Stimulated activated CD8-positive, alpha-beta memory T cell treated with anti-CD3 and anti-CD28 coated beads, Interleukin-2, amount 100 ng/mL, for 1 hour (primary cell): ENCODE data around the gene HOXD12.

Experiments
- DNase-seq, 2 donors: peaks; one replicate each; pipeline ENCODE4 v3.0.0-alpha.2; 2020; ENCODE audit warnings: low read depth in 2 of 2

HOXD12 gene

GRCh38 chr2:176080540-176081375 is 18.8 kb upstream of the HOXD12 start:
- DNase-seq = no peak

- no peak for DNase-seq
These were observed 18.2 kb upstream of the HOXD12 start for GRCh38 chr2:176081376-176081836.

DNA sequence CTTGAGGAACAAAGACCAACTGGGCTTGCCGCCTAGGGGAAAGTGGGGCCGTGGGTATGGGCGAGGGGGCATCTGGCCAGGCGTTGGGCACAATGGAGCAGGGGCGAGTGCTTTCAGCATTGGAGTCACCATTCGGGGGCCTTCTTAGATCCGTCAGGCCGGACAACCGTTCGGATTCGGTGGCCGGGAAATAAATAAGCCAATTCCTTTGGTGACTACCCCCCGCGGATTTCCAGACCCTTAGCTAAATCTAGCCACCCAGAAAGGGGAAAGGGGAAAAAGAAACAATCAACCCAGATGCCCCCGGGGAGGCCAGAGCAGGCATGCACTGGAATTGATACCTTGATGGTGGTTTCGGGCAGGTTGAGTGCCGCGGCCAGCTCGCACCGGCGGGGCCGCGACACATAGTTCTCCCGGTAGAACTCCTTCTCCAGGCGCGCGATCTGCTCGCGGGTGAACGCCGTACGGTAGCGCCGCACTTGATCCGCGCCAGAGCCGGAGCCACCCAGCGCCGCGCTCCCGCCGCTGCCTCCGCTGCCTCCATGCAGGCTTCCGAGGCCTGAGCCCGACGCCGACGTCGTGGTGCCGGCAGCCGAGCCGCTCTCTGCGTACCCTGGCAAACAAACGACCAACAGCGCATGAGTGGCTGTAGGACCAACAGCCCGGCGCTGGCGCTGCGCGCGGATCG is 17.6 kb upstream of the HOXD12 start:
- DNase-seq = no peak

- no peak for DNase-seq
These were observed 17.1 kb upstream of the HOXD12 start for GRCh38 chr2:176082525-176082823.

DNA sequence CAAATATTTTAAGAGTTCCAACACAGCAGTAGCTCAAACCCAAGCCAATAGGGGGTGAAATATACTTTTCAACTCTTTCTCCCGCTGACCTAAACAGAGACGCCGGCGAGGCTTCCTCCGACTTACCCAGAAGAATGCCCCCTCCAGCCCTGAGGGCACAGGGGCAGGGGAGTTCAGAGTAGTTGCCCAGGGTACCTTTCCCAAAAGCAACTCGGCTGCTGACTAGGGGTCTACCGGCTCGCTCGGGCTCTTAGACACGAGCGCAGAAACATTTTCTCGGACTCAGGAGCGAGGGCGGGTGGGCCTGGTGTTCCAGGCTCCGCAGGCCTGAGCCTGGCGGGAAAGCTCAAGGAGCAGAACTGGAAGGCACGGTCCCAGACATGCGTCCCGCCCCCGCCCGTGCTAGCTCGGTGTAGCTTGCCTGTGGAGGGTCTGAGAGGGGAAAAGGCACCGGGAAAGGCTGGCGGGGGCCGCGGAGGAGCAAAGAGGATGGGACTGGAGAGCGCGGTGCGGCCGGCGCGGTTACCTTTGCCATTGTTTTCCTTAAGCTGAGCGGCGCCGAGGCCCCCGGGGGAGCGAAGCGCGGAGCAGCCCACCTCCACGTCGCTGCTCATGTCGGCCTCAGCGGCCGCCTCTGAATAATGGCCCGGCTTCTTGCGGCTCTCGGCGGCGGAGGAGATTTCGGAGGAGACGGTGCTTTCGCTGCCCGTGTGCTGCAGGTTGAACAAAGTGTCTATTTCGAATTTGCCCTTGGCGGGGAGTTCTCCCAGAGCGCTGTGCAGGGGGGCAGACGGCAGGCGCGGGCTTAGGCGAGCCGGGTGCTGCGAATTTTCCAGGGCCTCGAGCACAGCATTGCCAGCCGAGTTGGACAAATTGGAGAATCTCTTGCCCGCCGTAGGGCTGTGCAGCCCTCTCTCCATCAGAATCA is 16.5 kb upstream of the HOXD12 start:
- no peak for DNase-seq

GRCh38 chr2:176083796-176084261 is 15.8 kb upstream of the HOXD12 start, which contains the start of gene EVX2:
Gene EVX2, minus strand, starts transcription at chr2:176083962. Its CDS starts 186 bp downstream, at chr2:176083776.
- DNase-seq = no peak

- no peak for DNase-seq
These were observed 14.9 kb upstream of the HOXD12 start for GRCh38 chr2:176084611-176085119.

GRCh38 chr2:176085120-176085788 is 14.3 kb upstream of the HOXD12 start:
- DNase-seq = no peak

GRCh38 chr2:176085861-176086771 is 13.5 kb upstream of the HOXD12 start:
- DNase-seq = no peak

DNA sequence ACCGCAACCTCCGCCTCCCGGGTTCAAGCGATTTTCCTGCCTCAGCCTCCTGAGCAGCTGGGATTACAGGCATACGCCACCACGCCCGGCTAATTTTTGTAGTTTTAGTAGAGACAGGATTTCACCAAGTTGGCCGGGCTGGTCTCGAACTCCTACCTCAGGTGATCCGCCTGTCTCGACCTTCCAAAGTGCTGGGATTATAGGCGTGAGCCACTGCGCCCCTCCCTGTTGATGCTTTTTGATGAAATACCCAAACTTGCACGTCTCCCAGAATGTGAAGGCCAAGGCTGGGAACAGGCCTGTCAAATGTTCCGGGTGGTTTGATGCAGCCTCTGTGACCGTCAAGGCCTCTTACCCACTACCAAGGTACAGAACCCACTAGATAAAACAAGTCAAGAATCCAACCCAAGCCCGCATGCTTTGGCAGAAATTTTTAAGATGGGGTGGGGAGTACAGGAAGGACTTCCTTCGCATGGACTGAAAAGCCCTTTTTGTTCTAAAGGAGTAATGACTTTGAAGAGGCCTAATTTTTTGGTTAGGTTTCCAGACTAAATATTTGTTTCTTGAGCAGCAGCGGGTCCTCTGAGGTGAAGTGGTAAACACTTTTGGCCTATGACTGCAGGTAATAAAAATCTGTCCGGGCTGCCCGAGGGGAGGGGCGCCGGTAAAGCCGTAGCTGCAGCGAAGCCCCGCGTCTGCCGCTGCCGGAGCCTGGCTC is 12.1 kb upstream of the HOXD12 start:
- DNase-seq = no peak

DNA sequence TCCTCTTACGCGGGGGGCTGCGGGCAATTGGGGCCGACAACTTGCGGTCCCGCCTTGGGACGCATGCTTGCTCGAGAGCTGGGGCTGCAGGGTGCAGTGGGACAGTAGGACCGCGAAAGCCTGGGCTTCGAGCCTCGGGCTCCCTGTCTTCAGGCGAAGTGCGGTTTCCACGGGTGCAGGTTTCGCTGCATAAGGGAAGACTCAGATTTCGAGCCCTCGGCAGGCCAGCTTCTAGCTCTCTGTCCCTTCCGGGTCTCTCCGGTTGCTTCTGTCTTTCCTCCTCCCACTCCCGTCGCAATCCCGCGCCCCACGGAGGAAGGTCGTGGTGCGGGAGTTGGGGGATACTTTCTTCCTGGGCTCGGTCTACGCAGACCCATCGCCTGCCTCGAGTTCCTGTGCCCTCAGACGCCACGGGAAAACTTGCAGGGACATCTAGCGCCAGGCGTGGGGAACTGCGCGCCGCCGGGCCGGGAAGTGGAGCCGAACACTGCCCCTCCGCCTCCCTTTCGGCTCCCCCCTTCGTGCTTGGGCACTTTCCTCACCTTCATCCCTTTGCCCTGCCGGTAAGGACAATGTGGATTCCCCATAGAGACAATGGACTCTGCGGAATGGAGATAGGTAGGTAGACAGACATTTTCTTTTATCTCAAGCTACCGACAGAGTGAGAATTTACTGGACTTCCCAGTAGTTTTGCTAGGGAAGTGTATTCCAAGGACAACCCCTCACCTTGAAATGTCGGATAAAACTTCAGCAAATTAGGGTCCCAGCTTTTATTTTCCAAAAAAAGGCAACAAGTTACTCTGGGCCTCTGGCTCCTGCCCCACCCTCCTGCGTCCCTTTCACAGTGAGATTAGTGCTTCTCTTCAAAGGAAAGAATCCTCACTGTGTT is 11.3 kb upstream of the HOXD12 start:
- DNase-seq = no peak

DNA sequence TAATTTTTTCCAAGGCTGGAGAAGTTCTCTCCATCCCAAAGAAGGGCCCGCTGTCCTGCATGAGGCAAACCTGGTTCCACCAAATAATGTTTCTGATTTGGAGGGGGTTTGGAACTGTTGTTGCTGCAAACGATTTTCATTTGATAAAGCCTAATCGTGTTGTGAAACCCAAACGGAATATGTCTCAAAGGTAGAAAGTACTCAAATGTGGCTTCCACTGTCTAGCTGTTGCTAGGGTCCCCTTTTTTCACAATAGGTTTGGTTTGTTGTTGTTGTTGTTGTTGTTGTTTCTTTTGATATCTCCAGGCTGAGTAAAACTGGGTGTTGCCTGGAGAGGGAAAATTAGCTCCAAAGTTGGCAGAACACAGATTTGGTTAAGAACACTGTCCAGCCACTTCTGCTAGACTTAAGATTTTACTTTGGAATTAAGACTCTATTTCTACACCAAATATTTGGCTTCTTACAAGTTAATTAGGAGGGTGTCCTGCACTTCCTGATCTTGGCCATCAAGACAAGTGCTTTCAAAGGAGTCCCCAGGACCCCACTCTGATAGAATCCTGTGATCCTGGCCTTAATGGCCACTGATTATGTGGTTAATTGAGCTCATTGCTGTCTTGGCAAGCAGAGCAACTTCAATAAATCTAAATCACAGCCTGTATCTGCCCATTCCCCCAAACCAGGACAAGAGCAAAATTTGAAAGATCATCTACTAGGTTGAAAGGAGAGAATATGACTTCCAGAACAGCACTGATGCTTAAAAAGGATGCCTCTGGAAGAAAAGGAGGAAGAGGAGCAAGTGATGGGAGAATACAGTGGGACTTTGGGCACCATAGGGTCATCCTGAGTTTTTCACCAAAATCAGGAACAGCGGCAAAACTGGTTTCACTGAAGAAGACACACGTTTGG is 10.4 kb upstream of the HOXD12 start:
- DNase-seq = no peak

GRCh38 chr2:176089843-176090395 is 9.7 kb upstream of the HOXD12 start:
- no peak for DNase-seq

DNA sequence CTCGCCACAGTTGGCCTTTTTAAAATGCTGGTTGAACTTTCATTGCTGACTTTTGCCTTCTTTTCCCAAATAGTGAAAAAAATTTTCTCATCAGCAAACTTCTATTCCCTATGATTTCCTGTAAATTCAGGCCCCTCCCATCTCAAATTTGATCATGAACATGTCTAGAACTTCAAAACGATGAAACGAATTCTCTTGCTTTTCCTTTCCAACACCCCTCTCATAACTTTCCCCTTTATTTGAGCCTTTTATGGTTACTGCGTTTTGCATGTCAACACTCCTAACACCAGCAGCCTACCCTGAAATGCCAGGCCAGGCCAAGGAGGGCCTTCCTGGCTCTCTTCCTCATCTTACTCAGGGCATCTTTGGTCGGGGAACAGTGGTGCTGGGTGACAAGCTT is 8.7 kb upstream of the HOXD12 start:
- DNase-seq = no peak

GRCh38 chr2:176091329-176092258 is 8.0 kb upstream of the HOXD12 start:
- DNase-seq = no peak
